Measurements from ENCODE around the gene OPHN1. TPM values are rescaled to one million over a fixed set of nuclear protein-coding genes. Genes with fewer than 3 reads are reported as not detected.

The OPHN1 gene
- total and polyA plus RNA-seq, 3 experiments from 2014 or later, result 0.20 TPM; not detected in 2

DNA sequence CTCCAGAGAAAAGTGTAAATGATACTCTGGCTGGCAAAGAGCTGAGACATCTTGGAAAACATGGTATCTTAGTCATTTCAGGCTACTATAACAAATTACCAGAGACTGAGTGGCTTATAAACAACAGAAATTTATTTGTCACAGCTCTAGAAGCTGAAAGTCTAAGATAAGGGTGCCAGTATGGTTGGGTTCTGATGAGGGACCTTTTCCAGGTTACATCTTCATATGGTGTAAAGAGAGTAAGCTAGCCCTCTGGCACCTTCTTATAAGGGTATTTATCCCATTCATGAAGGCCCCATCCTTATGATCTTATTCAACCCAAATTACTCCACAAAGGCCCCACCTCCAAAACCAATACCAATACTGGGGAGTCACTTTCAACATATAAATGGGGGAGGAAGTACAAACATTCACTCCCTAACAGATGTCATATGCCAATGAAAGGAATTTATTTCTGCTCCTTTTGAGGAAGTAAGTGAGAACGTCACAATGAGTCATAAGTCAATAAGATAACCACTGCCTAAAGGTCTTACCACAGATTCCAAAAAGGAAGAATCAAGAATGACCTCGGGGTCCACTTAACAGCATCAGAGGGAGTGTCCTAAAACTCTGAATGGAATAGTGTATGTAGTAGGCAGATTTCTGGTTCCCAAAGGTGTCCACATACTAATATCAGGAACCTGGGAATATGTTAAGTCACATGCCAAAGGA, 246.6 kb downstream of the OPHN1 start:
- H3K27me3 Mint-ChIP-seq, result peaks cover 5 to 10% of the 10 kb centered on the region in 2 donors
- Histone ChIP-seq H3K36me3 (ENCODE audit: insufficient read depth, low read length) (no peaks in the 10 kb centered on the region), H3K4me3 (ENCODE audit: low read length) (no peak overlapping the region), H3K27ac (ENCODE audit: low read depth, low read length) (no peak overlapping the region), H3K4me1 (ENCODE audit: insufficient read depth, low read length) (no peaks in the 10 kb centered on the region), H3K27me3 (ENCODE audit: insufficient read depth, low read length, poor library complexity, severe bottlenecking) (no peaks in the 10 kb centered on the region), H3K9me3 (ENCODE audit: low read length) (no peaks in the 10 kb centered on the region)
- ChIA-PET CTCF (no interaction called here), POLR2A (no interaction called here)
- no peak for DNase-seq
- H3K27ac Mint-ChIP-seq, result no peak overlapping the region
- no peaks in the 10 kb centered on the region for H3K4me1 Mint-ChIP-seq
- no peak overlapping the region for H3K4me3 Mint-ChIP-seq
- H3K9me3 Mint-ChIP-seq, result no peaks in the 10 kb centered on the region
- no peaks in the 10 kb centered on the region for H3K36me3 Mint-ChIP-seq

- H3K4me1 Mint-ChIP-seq, result peaks cover 0 to 2% (median 0%) of the 10 kb centered on the region in 3 donors
- H3K27me3 Mint-ChIP-seq, result peaks cover 5 to 15% of the 10 kb centered on the region in 2 donors
Observed at GRCh38 chrX:68185161-68185560, 248.1 kb downstream of the OPHN1 start.

GRCh38 chrX:68183612-68184214, 249.6 kb downstream of the OPHN1 start:
- Histone ChIP-seq H3K27ac (ENCODE audit: low read depth, low read length) (no peak overlapping the region), H3K4me1 (ENCODE audit: insufficient read depth, low read length) (no peaks in the 10 kb centered on the region), H3K36me3 (ENCODE audit: insufficient read depth, low read length) (no peaks in the 10 kb centered on the region), H3K4me3 (ENCODE audit: low read length) (no peak overlapping the region), H3K9me3 (ENCODE audit: low read length) (no peaks in the 10 kb centered on the region), H3K27me3 (ENCODE audit: insufficient read depth, low read length, poor library complexity, severe bottlenecking) (no peaks in the 10 kb centered on the region)
- Mint-ChIP-seq H3K36me3 (no peaks in the 10 kb centered on the region), H3K9me3 (no peaks in the 10 kb centered on the region), H3K4me1 (peaks cover 0 to 2% (median 0%) of the 10 kb centered on the region in 3 donors), H3K27ac (no peak overlapping the region), H3K27me3 (peaks cover 5 to 15% of the 10 kb centered on the region in 2 donors), H3K4me3 (no peak overlapping the region)
- ChIA-PET CTCF (no interaction called here), POLR2A (no interaction called here)
- DNase-seq, result no peak

More at GRCh38 chrX:68185161-68185560, 248.1 kb downstream of the OPHN1 start:
- no peaks in the 10 kb centered on the region for H3K9me3 ChIP-seq (ENCODE audit: low read length)
- no peak for DNase-seq
- no peaks in the 10 kb centered on the region for H3K27me3 ChIP-seq (ENCODE audit: insufficient read depth, low read length, poor library complexity, severe bottlenecking)
- POLR2A ChIA-PET, result no interaction called here
- CTCF ChIA-PET, result no interaction called here
- H3K4me1 ChIP-seq (ENCODE audit: insufficient read depth, low read length), result no peaks in the 10 kb centered on the region
- no peak overlapping the region for H3K27ac ChIP-seq (ENCODE audit: low read depth, low read length)
- Mint-ChIP-seq H3K27ac (no peak overlapping the region), H3K9me3 (no peaks in the 10 kb centered on the region), H3K36me3 (no peaks in the 10 kb centered on the region), H3K4me3 (no peak overlapping the region)
- H3K36me3 ChIP-seq (ENCODE audit: insufficient read depth, low read length), result no peaks in the 10 kb centered on the region
- H3K4me3 ChIP-seq (ENCODE audit: low read length), result no peak overlapping the region

DNA sequence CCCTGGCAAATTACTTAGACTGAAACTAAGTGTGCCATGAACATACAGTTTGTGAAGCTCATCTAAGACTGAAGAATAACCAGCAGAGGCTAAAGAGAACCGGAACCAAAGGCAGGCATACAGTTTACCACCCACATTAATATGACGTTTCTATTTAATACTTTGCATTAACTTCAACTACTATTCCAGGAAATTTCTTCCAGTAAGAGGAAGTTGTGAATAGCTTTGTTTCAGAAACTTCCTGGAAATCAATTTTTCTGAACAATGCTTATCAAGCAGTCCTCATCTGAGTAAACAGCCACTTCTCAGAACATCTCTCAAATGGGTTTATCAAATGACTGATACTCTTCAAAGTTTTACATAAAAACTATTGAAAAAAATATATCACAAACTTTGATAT, 252.7 kb downstream of the OPHN1 start:
- H3K4me1 ChIP-seq (ENCODE audit: insufficient read depth, low read length), result no peaks in the 10 kb centered on the region
- H3K27ac ChIP-seq (ENCODE audit: low read depth, low read length), result no peak overlapping the region
- peak overlapping the region in 1 of 7 donors; percentile 5 for H3K4me3 Mint-ChIP-seq
- no peaks in the 10 kb centered on the region for H3K36me3 ChIP-seq (ENCODE audit: insufficient read depth, low read length)
- H3K9me3 ChIP-seq (ENCODE audit: low read length), result no peaks in the 10 kb centered on the region
- no peaks in the 10 kb centered on the region for H3K36me3 Mint-ChIP-seq
- no peak overlapping the region for H3K4me3 ChIP-seq (ENCODE audit: low read length)
- H3K27ac Mint-ChIP-seq, result no peak overlapping the region
- no peaks in the 10 kb centered on the region for H3K9me3 Mint-ChIP-seq
- peaks cover 0 to 15% of the 10 kb centered on the region in 2 donors for H3K27me3 Mint-ChIP-seq
- no peaks in the 10 kb centered on the region for H3K27me3 ChIP-seq (ENCODE audit: insufficient read depth, low read length, poor library complexity, severe bottlenecking)
- no peak for DNase-seq
- H3K4me1 Mint-ChIP-seq, result peaks cover 0 to 2% (median 0%) of the 10 kb centered on the region in 3 donors
- POLR2A ChIA-PET, result no interaction called here
- CTCF ChIA-PET, result no interaction called here

- H3K27me3 ChIP-seq (ENCODE audit: insufficient read depth, low read length, poor library complexity, severe bottlenecking), result no peaks in the 10 kb centered on the region
- Mint-ChIP-seq H3K36me3 (no peaks in the 10 kb centered on the region), H3K4me3 (no peak overlapping the region), H3K27me3 (peaks cover 0 to 15% of the 10 kb centered on the region in 2 donors), H3K9me3 (no peaks in the 10 kb centered on the region), H3K4me1 (peaks cover 0 to 2% (median 0%) of the 10 kb centered on the region in 3 donors), H3K27ac (no peak overlapping the region)
- H3K27ac ChIP-seq (ENCODE audit: low read depth, low read length), result no peak overlapping the region
- CTCF ChIA-PET, result no interaction called here
- DNase-seq, result no peak
- no peaks in the 10 kb centered on the region for H3K36me3 ChIP-seq (ENCODE audit: insufficient read depth, low read length)
- POLR2A ChIA-PET, result no interaction called here
- no peak overlapping the region for H3K4me3 ChIP-seq (ENCODE audit: low read length)
- no peaks in the 10 kb centered on the region for H3K4me1 ChIP-seq (ENCODE audit: insufficient read depth, low read length)
- H3K9me3 ChIP-seq (ENCODE audit: low read length), result no peaks in the 10 kb centered on the region
Observed at GRCh38 chrX:68179355-68179754, 253.9 kb downstream of the OPHN1 start.

DNA sequence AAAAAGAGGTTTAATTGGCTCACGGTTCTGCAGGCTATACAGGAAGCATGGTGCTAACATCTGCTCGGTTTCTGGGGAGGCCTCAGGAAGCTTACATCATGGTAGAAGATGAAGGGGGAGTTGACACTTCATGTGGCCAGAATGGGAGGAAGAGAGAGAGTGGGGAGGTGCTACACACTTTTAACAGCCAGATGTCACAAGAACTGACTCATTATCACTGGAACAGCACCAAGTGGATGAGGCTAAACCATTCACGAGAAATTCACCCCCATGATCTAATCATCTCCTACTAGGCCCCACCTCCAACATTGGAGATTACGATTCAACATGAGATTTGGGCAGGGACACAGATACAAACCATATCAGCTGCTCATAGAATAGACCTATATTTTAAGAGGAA, 255.8 kb downstream of the OPHN1 start:
- Histone ChIP-seq H3K4me1 (ENCODE audit: insufficient read depth, low read length) (no peaks in the 10 kb centered on the region), H3K36me3 (ENCODE audit: insufficient read depth, low read length) (no peaks in the 10 kb centered on the region), H3K27me3 (ENCODE audit: insufficient read depth, low read length, poor library complexity, severe bottlenecking) (no peaks in the 10 kb centered on the region), H3K4me3 (ENCODE audit: low read length) (no peak overlapping the region), H3K9me3 (ENCODE audit: low read length) (no peaks in the 10 kb centered on the region), H3K27ac (ENCODE audit: low read depth, low read length) (no peak overlapping the region)
- peaks cover 0 to 13% of the 10 kb centered on the region in 2 donors for H3K27me3 Mint-ChIP-seq
- no peak for DNase-seq
- peaks cover 0 to 2% (median 0%) of the 10 kb centered on the region in 3 donors for H3K4me1 Mint-ChIP-seq
- CTCF ChIA-PET, result no interaction called here
- POLR2A ChIA-PET, result no interaction called here
- H3K4me3 Mint-ChIP-seq, result no peak overlapping the region
- no peaks in the 10 kb centered on the region for H3K36me3 Mint-ChIP-seq
- H3K27ac Mint-ChIP-seq, result no peak overlapping the region
- H3K9me3 Mint-ChIP-seq, result no peaks in the 10 kb centered on the region

DNA sequence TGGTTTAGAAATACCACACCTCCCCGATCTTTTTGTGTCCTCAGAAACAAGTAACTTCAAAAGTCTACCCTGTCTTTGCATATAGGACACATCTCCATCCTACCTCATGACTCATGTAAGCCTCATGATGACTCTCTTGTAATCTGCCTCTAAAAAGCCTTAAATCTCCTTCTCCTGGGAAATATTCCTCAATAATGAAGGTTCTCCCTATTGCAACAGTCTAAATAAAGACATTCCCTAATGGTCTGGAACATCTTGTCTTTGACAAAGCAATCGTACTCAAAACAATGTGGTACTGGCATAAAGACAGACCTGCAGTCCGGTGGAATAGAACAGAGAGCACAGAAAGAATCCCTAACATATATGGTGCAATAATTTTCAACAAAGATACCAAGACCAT, 257.7 kb downstream of the OPHN1 start:
- DNase-seq, result no peak
- Mint-ChIP-seq H3K4me1 (no peaks in the 10 kb centered on the region), H3K4me3 (no peak overlapping the region), H3K36me3 (no peaks in the 10 kb centered on the region), H3K9me3 (no peaks in the 10 kb centered on the region), H3K27me3 (no peaks in the 10 kb centered on the region), H3K27ac (no peak overlapping the region)
- Histone ChIP-seq H3K4me3 (ENCODE audit: low read length) (no peak overlapping the region), H3K4me1 (ENCODE audit: insufficient read depth, low read length) (no peaks in the 10 kb centered on the region), H3K27ac (ENCODE audit: low read depth, low read length) (no peak overlapping the region), H3K36me3 (ENCODE audit: insufficient read depth, low read length) (no peaks in the 10 kb centered on the region), H3K9me3 (ENCODE audit: low read length) (no peaks in the 10 kb centered on the region), H3K27me3 (ENCODE audit: insufficient read depth, low read length, poor library complexity, severe bottlenecking) (no peaks in the 10 kb centered on the region)
- ChIA-PET POLR2A (no interaction called here), CTCF (no interaction called here)

DNA sequence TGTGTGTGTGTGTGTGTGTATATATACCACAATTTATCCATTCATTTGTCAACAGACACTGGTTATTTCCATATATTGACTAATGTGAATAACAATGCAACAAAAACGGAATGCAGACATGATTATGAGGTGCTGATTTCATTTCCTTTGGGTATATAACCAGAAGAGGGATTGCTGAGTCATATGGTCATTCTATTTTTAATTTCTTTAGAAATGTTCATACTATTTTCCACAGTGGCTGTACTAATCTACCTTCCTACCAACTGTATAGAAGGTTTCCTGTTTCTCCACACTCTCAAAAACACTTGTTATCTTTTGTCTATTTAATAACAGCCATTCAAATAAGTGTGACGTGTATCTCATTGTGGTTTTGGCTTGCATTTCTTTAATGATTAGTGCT, 269.9 kb downstream of the OPHN1 start:
- H3K4me3 Mint-ChIP-seq, result no peak overlapping the region
- H3K27ac Mint-ChIP-seq, result no peak overlapping the region
- Histone ChIP-seq H3K27ac (ENCODE audit: low read depth, low read length) (no peak overlapping the region), H3K4me3 (ENCODE audit: low read length) (no peak overlapping the region), H3K9me3 (ENCODE audit: low read length) (no peaks in the 10 kb centered on the region), H3K4me1 (ENCODE audit: insufficient read depth, low read length) (no peaks in the 10 kb centered on the region), H3K27me3 (ENCODE audit: insufficient read depth, low read length, poor library complexity, severe bottlenecking) (no peaks in the 10 kb centered on the region), H3K36me3 (ENCODE audit: insufficient read depth, low read length) (no peaks in the 10 kb centered on the region)
- H3K36me3 Mint-ChIP-seq, result no peaks in the 10 kb centered on the region
- H3K9me3 Mint-ChIP-seq, result no peaks in the 10 kb centered on the region
- no peaks in the 10 kb centered on the region for H3K4me1 Mint-ChIP-seq
- H3K27me3 Mint-ChIP-seq, result peaks cover 0 to 4% of the 10 kb centered on the region in 2 donors
- ChIA-PET CTCF (no interaction called here), POLR2A (no interaction called here)
- DNase-seq, result no peak

All from CD8-positive, alpha-beta memory T cell (primary cell).